ENCODE measurements around the gene PSMF1.
"Not testable (repeated sequence)": the region's sequence is repeated elsewhere in the genome, so short reads cannot be mapped to it uniquely, and the experiment has no call there.

The PSMF1 gene

DNA sequence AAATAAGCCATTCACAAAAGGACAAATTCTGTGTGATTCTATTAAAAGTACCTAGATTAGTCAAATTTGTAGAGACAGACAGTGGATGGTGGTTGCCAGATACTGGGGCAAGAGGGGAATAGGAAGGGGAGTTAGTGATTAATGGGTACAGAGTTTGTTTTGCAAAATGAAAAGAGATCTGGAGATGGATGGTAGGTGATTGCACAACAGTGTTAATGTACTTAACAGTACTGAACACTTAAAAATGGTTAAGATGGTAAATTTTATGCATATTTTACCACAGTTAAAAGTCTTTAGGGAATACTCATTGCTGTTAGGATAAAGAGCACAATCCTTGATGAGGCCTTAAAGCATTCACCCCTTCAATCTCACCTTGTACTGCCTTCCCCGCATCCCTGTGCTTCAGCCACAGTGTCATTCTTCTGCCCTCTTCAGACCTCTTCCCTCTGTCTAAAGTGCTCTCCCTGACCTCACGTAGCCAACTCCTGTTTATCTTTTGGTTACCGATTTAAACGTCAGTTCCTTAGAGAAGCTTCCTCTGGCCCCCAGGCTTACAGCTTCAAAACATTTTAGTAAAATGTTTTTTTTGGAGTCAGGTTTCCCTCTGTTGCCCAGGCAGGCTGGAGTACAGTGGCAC, 11.8 kb downstream of the PSMF1 start:
- Histone ChIP-seq H3K36me3 (ENCODE audit: insufficient read depth, low read length) (peaks cover 60% of the 10 kb centered on the region), H3K4me1 (ENCODE audit: insufficient read depth, low read length) (peaks cover 11% of the 10 kb centered on the region), H3K9me3 (ENCODE audit: low read length) (peaks cover 2% of the 10 kb centered on the region), H2AFZ (ENCODE audit: low read depth, low read length) (no peak overlapping the region), H3K27me3 (ENCODE audit: insufficient read depth, low read length) (no peaks in the 10 kb centered on the region), H3K4me3 (ENCODE audit: low read length) (no peak overlapping the region)

DNA sequence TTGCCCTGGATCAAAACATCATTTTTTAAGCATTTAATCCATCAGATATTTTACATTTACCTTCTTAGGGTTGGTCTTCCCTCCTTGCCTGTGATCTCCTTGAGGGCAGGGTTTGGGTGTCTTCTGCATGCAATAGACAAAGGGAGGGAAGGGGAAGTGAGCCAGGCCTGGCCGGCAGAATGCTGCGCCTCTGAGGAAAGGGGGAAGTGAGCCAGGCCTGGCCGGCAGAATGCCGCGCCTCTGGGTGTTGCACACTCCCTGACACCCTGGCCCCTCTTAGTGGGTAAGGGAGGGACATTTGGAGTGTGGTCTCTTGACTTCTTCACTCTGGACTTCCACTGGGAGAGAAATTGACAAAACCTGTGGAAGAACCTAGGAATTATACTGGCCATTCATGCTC, 12.4 kb downstream of the PSMF1 start:
- H2AFZ ChIP-seq (ENCODE audit: low read depth, low read length), result no peak overlapping the region
- H3K9me3 ChIP-seq (ENCODE audit: low read length), result peaks cover 2% of the 10 kb centered on the region
- no peak overlapping the region for H3K4me3 ChIP-seq (ENCODE audit: low read length)
- H3K27me3 ChIP-seq (ENCODE audit: insufficient read depth, low read length), result no peaks in the 10 kb centered on the region
- peaks cover 11% of the 10 kb centered on the region for H3K4me1 ChIP-seq (ENCODE audit: insufficient read depth, low read length)
- peaks cover 60% of the 10 kb centered on the region for H3K36me3 ChIP-seq (ENCODE audit: insufficient read depth, low read length)

DNA sequence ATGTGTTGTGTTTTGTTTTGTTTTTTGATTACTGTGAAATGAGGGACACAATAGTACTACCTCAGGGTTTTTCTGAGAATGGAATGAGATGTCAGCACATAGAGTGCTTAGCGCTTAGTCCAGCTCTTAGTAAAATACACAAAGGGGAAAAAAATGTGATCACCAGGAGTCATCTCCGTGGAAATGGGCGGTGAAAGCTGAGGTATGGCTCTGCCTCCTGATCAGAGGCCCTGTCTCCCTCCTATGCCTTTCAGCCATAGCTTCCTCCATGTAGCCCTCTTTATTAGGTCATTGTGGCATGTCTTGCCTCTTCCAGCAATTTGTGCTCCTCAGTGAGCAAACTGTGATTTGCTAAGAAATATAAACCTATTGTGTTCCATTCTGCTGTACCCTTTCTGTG, 13.0 kb downstream of the PSMF1 start:
- Histone ChIP-seq H3K4me3 (ENCODE audit: low read length) (no peak overlapping the region), H3K27me3 (ENCODE audit: insufficient read depth, low read length) (no peaks in the 10 kb centered on the region), H3K9me3 (ENCODE audit: low read length) (peaks cover 2% of the 10 kb centered on the region), H3K36me3 (ENCODE audit: insufficient read depth, low read length) (peaks cover 60% of the 10 kb centered on the region), H2AFZ (ENCODE audit: low read depth, low read length) (no peak overlapping the region), H3K4me1 (ENCODE audit: insufficient read depth, low read length) (peaks cover 11% of the 10 kb centered on the region)

DNA sequence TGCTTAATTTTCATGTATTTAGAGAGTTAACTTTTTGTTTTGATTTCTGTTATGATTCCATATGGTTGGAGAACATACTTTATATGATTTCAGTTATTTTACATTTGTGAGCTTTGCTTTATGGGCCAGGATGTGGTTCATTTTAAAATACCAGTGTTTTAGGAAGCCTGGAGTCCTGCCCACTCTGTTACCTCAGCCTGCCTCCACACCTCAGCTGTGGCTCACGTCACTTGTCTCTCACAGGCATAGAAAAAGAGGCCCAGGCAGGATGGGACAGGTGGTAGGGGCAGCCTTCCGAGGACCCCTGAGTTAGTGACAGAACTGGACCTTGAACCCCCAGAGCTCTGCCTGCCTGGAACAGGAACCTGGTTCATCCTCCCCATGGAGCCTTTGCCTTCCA, 16.0 kb downstream of the PSMF1 start:
- Histone ChIP-seq H3K36me3 (ENCODE audit: insufficient read depth, low read length) (peaks cover 61% of the 10 kb centered on the region), H3K9me3 (ENCODE audit: low read length) (peaks cover 2% of the 10 kb centered on the region), H3K4me3 (ENCODE audit: low read length) (no peak overlapping the region), H3K27me3 (ENCODE audit: insufficient read depth, low read length) (no peaks in the 10 kb centered on the region), H2AFZ (ENCODE audit: low read depth, low read length) (no peak overlapping the region), H3K4me1 (ENCODE audit: insufficient read depth, low read length) (peaks cover 11% of the 10 kb centered on the region)

DNA sequence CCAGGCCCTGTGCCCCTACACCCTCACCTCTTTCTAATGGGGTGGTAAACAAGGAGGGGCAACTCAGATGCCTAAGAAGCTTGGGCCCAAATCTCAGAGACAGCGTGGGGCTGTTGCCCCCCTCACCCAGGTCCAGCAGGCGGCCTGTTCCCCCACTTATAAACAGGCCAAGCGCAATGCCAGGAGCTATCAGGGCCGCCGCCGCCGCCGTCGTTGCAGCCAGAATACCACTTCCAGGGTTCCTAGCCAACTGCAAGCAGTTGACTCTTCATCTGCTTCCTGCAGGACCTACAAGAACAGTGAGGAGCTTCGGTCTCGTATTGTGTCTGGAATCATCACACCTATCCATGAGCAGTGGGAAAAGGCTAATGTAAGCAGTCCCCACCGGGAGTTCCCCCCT, 16.4 kb downstream of the PSMF1 start:
- Histone ChIP-seq H3K9me3 (ENCODE audit: low read length) (peaks cover 2% of the 10 kb centered on the region), H3K27me3 (ENCODE audit: insufficient read depth, low read length) (no peaks in the 10 kb centered on the region), H3K36me3 (ENCODE audit: insufficient read depth, low read length) (peaks cover 56% of the 10 kb centered on the region), H2AFZ (ENCODE audit: low read depth, low read length) (no peak overlapping the region), H3K4me1 (ENCODE audit: insufficient read depth, low read length) (peaks cover 11% of the 10 kb centered on the region), H3K4me3 (ENCODE audit: low read length) (no peak overlapping the region)

DNA sequence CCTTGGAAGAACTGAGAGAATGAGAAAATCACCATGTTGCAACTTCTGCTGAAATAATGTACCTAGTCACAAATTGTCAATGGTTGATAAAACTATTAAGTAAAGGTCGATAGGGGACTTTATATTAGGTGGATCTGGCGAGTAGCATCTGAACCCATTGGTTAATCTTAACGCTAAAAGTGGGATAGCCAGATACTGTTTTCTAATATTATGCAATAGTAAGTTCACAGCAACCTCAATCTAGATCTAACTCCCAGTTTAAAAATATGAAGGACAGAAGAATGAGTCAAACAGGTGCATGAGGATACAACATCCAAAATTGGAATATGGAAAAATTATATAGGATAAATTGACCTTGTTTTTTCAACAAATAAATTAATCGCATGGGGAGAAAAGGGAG, 18.8 kb downstream of the PSMF1 start:
- peaks cover 4% of the 10 kb centered on the region for H3K9me3 ChIP-seq (ENCODE audit: low read length)
- no peaks in the 10 kb centered on the region for H3K27me3 ChIP-seq (ENCODE audit: insufficient read depth, low read length)
- H2AFZ ChIP-seq (ENCODE audit: low read depth, low read length), result no peak overlapping the region
- H3K4me1 ChIP-seq (ENCODE audit: insufficient read depth, low read length), result no peaks in the 10 kb centered on the region
- H3K4me3 ChIP-seq (ENCODE audit: low read length), result no peak overlapping the region
- peaks cover 57% of the 10 kb centered on the region for H3K36me3 ChIP-seq (ENCODE audit: insufficient read depth, low read length)

DNA sequence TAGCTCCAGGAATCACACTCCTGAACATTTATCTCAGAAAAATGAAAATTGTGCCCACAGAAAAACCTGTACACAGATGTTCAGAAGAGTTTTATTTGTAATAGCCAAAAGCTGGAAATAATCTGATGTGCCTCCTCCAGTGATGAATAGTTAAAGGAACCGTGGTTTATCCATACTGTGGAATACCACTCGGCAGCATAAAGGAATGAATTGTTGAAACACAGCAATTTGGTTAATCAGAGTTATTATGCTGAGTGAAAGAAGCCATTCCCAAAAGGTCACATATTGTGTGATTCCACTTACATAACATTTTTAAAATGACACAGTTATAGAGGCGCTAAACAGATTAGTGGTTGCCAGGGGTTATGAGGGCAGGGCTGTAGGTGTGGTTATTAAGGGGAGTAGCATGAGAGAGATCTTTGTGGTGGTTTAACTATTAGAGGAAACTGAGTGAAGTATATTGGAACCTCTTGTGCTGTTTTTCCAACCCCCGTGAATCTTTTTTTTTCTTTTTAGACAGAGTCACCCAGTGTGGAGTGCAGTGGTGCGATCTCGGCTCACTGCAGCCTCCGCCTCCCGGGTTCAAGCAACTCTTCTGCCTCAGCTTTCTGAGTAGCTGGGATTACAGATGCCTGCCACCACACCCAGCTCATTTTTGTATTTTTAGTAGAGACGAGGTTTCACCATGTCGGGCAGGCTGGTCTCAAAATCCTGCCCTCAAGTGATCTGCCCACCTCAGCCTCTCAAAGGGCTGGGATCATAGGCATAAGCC, 26.2 kb downstream of the PSMF1 start:
- Histone ChIP-seq H3K27me3 (ENCODE audit: insufficient read depth, low read length) (no peaks in the 10 kb centered on the region), H3K4me1 (ENCODE audit: insufficient read depth, low read length) (no peaks in the 10 kb centered on the region), H3K36me3 (ENCODE audit: insufficient read depth, low read length) (peaks cover 55% of the 10 kb centered on the region), H2AFZ (ENCODE audit: low read depth, low read length) (no peak overlapping the region), H3K4me3 (ENCODE audit: low read length) (no peak overlapping the region), H3K9me3 (ENCODE audit: low read length) (peaks cover 4% of the 10 kb centered on the region)

DNA sequence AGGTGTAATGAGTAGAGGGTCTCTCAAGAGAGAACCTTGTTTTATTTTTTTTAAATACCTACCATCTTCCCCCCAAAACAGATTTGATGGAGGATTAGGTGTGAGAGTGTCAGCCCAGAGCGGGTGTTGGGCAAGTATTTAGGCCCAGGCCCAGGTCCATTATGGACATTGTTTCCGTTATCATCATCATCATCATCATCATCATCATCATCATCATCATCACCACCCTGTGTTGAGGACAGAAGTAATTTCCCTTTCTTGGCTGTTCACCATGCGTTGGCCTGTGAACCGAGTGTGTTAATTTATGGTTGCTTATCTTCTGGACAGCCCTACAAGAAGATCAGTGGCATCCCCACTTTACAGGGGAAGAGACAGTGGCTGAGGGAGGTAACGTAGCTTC, 28.6 kb downstream of the PSMF1 start:
- H3K9me3 ChIP-seq (ENCODE audit: low read length), result no peaks in the 10 kb centered on the region
- H2AFZ ChIP-seq (ENCODE audit: low read depth, low read length), result no peak overlapping the region
- no peaks in the 10 kb centered on the region for H3K4me1 ChIP-seq (ENCODE audit: insufficient read depth, low read length)
- peaks cover 44% of the 10 kb centered on the region for H3K36me3 ChIP-seq (ENCODE audit: insufficient read depth, low read length)
- no peaks in the 10 kb centered on the region for H3K27me3 ChIP-seq (ENCODE audit: insufficient read depth, low read length)
- no peak overlapping the region for H3K4me3 ChIP-seq (ENCODE audit: low read length)

DNA sequence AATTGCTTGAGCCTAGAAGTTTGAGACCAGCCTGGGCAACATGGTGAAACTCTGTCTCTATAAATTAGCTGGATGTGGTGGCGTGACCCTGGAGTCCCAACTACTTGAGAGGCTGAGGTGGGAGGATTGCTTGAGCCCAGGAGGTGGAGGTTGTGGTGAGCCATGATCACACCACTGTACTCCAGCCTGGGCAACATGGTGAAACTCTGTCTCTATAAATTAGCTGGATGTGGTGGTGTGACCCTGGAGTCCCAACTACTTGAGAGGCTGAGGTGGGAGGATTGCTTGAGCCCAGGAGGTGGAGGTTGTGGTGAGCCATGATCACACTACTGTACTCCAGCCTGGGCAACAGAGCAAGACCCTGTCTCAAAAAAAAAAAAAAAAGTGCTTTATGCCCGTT, 31.4 kb downstream of the PSMF1 start:
- not testable (repeated sequence) for H3K9me3 ChIP-seq (ENCODE audit: low read length); H3K27me3 ChIP-seq (ENCODE audit: insufficient read depth, low read length); H3K4me1 ChIP-seq (ENCODE audit: insufficient read depth, low read length); H2AFZ ChIP-seq (ENCODE audit: low read depth, low read length); H3K4me3 ChIP-seq (ENCODE audit: low read length)
- peaks cover 47% of the 10 kb centered on the region for H3K36me3 ChIP-seq (ENCODE audit: insufficient read depth, low read length)

DNA sequence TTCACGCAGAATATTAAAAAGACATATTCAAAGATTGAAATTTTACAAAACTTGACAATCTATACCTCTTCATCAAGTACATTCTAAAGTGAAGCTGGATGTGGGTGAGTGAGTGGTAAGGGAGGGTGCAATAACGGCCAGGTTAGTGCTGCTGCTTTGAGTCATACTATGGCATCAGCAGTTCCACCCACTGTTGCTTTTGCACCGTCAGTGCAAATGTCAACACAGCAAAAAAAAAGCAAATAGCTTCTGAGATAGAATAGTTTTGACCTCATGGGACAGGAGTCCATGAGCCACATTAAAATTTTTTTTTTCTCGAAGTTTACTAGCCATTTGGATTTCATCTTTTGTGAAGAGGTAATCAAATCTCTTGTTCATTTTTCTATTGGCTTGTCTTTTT, 31.8 kb downstream of the PSMF1 start:
- H3K4me1 ChIP-seq (ENCODE audit: insufficient read depth, low read length), result no peaks in the 10 kb centered on the region
- H3K36me3 ChIP-seq (ENCODE audit: insufficient read depth, low read length), result peaks cover 50% of the 10 kb centered on the region
- H2AFZ ChIP-seq (ENCODE audit: low read depth, low read length), result no peak overlapping the region
- no peaks in the 10 kb centered on the region for H3K9me3 ChIP-seq (ENCODE audit: low read length)
- H3K27me3 ChIP-seq (ENCODE audit: insufficient read depth, low read length), result no peaks in the 10 kb centered on the region
- H3K4me3 ChIP-seq (ENCODE audit: low read length), result no peak overlapping the region

DNA sequence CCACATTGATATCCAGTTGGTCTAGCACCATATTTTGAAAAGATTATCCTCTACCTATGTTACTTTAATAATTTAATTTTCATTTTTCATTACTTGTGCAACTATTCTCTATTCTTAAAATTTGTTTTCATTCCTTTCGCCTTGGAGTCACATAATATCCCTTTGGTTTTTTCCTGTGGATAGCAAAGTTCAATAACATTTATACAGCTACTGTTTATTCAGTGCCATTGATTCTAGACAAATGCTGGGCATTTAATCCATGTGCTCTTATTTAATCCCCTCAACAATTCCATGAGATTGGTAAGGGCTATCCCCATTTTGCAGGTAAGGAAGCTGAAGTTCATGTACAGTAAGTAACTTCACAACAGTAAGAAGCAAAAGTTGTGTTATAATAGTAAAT, 32.6 kb downstream of the PSMF1 start:
- no peak overlapping the region for H3K4me3 ChIP-seq (ENCODE audit: low read length)
- no peaks in the 10 kb centered on the region for H3K4me1 ChIP-seq (ENCODE audit: insufficient read depth, low read length)
- H3K36me3 ChIP-seq (ENCODE audit: insufficient read depth, low read length), result peaks cover 54% of the 10 kb centered on the region
- H2AFZ ChIP-seq (ENCODE audit: low read depth, low read length), result no peak overlapping the region
- H3K27me3 ChIP-seq (ENCODE audit: insufficient read depth, low read length), result no peaks in the 10 kb centered on the region
- H3K9me3 ChIP-seq (ENCODE audit: low read length), result no peaks in the 10 kb centered on the region

DNA sequence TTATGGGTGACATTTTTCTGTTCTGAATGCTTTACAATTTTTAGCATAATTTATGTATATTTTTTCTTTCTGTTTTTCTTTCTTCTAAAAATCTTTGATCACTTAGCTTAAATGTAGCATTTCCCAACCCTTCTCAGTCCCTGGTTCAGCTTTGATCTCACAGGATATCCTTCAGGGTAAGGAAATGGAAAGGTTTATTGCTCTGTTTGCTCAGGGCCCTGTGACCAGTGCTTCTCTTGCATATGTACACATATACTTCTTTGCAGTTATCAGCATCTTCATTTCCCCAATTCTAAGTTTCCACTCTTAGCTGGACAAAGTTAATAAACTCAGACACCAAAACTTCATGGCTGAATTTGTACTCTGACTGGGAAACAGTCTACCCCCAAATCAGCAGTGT, 35.8 kb downstream of the PSMF1 start:
- no peak overlapping the region for H2AFZ ChIP-seq (ENCODE audit: low read depth, low read length)
- no peak overlapping the region for H3K4me3 ChIP-seq (ENCODE audit: low read length)
- H3K4me1 ChIP-seq (ENCODE audit: insufficient read depth, low read length), result no peaks in the 10 kb centered on the region
- H3K9me3 ChIP-seq (ENCODE audit: low read length), result no peaks in the 10 kb centered on the region
- no peaks in the 10 kb centered on the region for H3K27me3 ChIP-seq (ENCODE audit: insufficient read depth, low read length)
- peaks cover 29% of the 10 kb centered on the region for H3K36me3 ChIP-seq (ENCODE audit: insufficient read depth, low read length)

DNA sequence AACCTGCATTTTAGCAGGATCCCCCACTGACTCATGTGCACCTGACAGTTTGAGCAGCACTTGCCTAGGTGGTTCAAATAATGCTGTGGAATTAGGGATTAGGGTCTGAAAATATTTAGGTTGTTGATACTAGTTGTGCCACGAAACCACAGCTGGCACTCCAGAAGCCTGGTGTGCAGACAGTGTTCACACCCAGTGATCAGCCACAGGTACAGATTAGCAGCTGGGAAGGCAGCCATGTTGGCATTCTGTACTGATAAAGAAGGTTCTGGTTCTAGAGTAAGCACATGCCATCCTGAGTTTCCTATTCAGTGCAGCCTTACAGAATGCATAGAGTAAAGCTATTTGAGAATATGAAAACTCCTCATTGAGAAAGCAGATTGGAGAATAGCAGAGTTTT, 36.3 kb downstream of the PSMF1 start:
- no peak overlapping the region for H3K4me3 ChIP-seq (ENCODE audit: low read length)
- H2AFZ ChIP-seq (ENCODE audit: low read depth, low read length), result no peak overlapping the region
- H3K9me3 ChIP-seq (ENCODE audit: low read length), result no peaks in the 10 kb centered on the region
- H3K4me1 ChIP-seq (ENCODE audit: insufficient read depth, low read length), result no peaks in the 10 kb centered on the region
- peaks cover 29% of the 10 kb centered on the region for H3K36me3 ChIP-seq (ENCODE audit: insufficient read depth, low read length)
- H3K27me3 ChIP-seq (ENCODE audit: insufficient read depth, low read length), result no peaks in the 10 kb centered on the region

DNA sequence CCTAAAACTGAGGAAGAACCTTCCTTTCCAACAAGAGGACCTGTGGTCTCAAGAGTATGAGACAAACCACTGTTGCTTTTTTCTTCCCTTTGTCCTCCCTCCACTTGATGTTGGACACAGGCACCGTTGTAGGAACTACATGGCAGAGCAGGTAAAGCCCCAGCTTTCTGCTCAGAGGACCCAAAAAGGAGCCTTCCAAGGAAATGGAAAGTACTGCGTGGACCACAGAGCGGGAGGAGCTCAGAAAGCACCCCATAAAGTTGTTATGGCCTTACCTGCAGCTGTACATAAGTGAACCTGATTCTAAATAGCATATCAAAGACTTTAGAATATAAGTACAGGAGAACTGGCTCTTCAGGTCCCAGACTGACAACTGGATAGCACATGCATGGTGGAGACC, 36.9 kb downstream of the PSMF1 start:
- no peak overlapping the region for H3K4me3 ChIP-seq (ENCODE audit: low read length)
- peaks cover 34% of the 10 kb centered on the region for H3K36me3 ChIP-seq (ENCODE audit: insufficient read depth, low read length)
- no peaks in the 10 kb centered on the region for H3K9me3 ChIP-seq (ENCODE audit: low read length)
- H3K4me1 ChIP-seq (ENCODE audit: insufficient read depth, low read length), result no peaks in the 10 kb centered on the region
- H3K27me3 ChIP-seq (ENCODE audit: insufficient read depth, low read length), result no peaks in the 10 kb centered on the region
- no peak overlapping the region for H2AFZ ChIP-seq (ENCODE audit: low read depth, low read length)

Data from neuron (in vitro differentiated cells).